SK-N-MC (cell line): ENCODE data around the gene SST.

Experiments used
- DNase-seq: peaks from one replicate; pipeline ENCODE4 v3.0.0-alpha.2; 2011; ENCODE audit warnings: low read depth, low spot score
- H3K27ac ChIP-seq: fragments of 200-600 bp; sonication (generic); 2 replicates; pipeline ENCODE4 v1.5.1; 2016; ENCODE audit warnings: mixed run types
- H3K36me3 ChIP-seq: fragments of 200-600 bp; sonication (generic); 2 replicates; pipeline ENCODE4 v1.6.1; 2017; ENCODE audit warnings: antibody characterized with exemption, low read length, mixed read lengths; ENCODE audit not compliant: insufficient read depth
- H3K4me3 ChIP-seq: fragments of 200-600 bp; sonication (generic); 2 replicates; pipeline ENCODE4 v1.5.1; 2016
- H3K9ac ChIP-seq: fragments of 200-600 bp; sonication (generic); 2 replicates; pipeline ENCODE4 v1.8.0; 2017; ENCODE audit warnings: mixed run types, mixed read lengths; ENCODE audit not compliant: insufficient read length
- H3K9me3 ChIP-seq: fragments of 200-600 bp; sonication (generic); 2 replicates; pipeline ENCODE4 v1.6.1; 2017; ENCODE audit warnings: low read depth, mild to moderate bottlenecking, antibody characterized with exemption, low read length, moderate library complexity, mixed read lengths
- EZH2 ChIP-seq: fragments of 200-600 bp; sonication (generic); IDR thresholded peaks from one replicate; pipeline ENCODE4 v1.6.1; 2017; ENCODE audit warnings: antibody characterized with exemption
- FOXP2 ChIP-seq: optimal IDR thresholded peaks from 2 replicates; pipeline ENCODE3; 2011; ENCODE audit warnings: mild to moderate bottlenecking, moderate library complexity; ENCODE audit not compliant: insufficient read depth; ENCODE audit errors: extremely low read length, control extremely low read depth
- POLR2AphosphoS5 ChIP-seq: IDR thresholded peaks from 2 replicates; pipeline ENCODE4 v1.6.1; 2012; ENCODE audit warnings: mild to moderate bottlenecking, low read depth, low read length, borderline replicate concordance

SST gene

GRCh38 chr3:187678726-187679268, 8.6 kb upstream of the SST start:
- H3K4me3 ChIP-seq: no peak overlapping the region
- H3K9me3 ChIP-seq: no peaks in the 10 kb centered on the region
- no peak for TF ChIP-seq EZH2
- no peak for TF ChIP-seq FOXP2
- TF ChIP-seq POLR2AphosphoS5: no peak
- no peaks in the 10 kb centered on the region for H3K36me3 ChIP-seq
- no peak overlapping the region for H3K9ac ChIP-seq
- peak; percentile 60 for DNase-seq
- no peak overlapping the region for H3K27ac ChIP-seq

GRCh38 chr3:187677604-187678003, 7.4 kb upstream of the SST start:
- Histone ChIP-seq H3K9ac (no peak overlapping the region), H3K27ac (no peak overlapping the region), H3K4me3 (no peak overlapping the region), H3K36me3 (no peaks in the 10 kb centered on the region), H3K9me3 (no peaks in the 10 kb centered on the region)
- no peak for DNase-seq
- TF ChIP-seq EZH2: no peak
- no peak for TF ChIP-seq POLR2AphosphoS5
- no peak for TF ChIP-seq FOXP2

DNA sequence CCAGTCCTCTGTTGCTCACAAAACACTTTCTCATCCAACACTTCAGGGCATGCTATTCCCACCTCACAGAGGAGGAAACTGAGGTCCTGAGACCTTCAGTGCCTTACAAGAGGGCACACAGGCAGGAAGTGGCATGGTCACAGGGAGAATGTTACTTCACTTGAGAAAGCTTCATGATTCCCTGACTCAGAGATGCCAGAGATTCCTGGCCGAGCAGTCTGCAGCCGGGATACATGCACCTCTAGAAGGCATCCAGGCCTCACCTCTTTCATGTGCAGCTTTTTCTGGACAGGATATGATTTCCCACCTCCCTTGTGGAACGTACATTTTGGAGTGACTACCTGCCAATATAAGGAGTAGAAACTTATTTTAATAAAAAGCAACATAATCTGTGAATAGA, 2.8 kb upstream of the SST start:
- no peak overlapping the region for H3K4me3 ChIP-seq
- H3K36me3 ChIP-seq: no peaks in the 10 kb centered on the region
- DNase-seq: no peak
- TF ChIP-seq POLR2AphosphoS5: no peak
- TF ChIP-seq EZH2: no peak
- no peak for TF ChIP-seq FOXP2
- no peak overlapping the region for H3K27ac ChIP-seq
- no peak overlapping the region for H3K9ac ChIP-seq
- H3K9me3 ChIP-seq: no peaks in the 10 kb centered on the region

GRCh38 chr3:187667526-187667925, 2.7 kb downstream of the SST start:
- no peak for DNase-seq
- Histone ChIP-seq H3K27ac (no peak overlapping the region), H3K9ac (no peak overlapping the region), H3K9me3 (no peaks in the 10 kb centered on the region), H3K4me3 (no peak overlapping the region), H3K36me3 (no peaks in the 10 kb centered on the region)
- TF ChIP-seq POLR2AphosphoS5: no peak
- TF ChIP-seq EZH2: no peak

DNA sequence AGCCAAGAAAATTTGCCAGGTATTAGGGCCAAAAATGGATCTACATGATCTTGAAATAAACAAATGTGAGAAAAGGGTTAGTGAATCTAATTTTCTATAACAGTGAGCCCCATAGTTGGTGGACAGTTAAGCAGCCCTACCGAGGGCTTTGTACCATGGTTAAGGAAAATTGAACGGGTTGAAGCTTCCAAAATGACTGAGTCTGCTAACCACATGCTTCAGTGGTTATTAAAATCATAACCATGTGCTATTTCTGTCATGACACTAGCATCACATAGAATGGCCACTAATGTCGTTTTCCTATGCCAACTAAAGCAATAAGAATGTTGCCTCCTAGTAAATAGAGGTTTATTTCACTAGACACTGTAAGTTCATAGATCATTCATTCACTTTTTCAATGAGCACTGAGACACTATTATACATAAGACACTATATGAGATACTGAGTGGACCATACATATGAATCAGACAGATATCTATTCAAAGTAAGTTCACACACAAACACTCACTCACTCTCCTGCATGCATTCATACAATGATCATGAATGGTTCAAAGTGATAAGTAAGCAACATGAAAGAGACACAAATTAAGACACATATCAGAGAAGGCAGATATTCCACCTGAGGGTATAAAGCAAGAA, 4.3 kb downstream of the SST start:
- Histone ChIP-seq H3K27ac (no peak overlapping the region), H3K36me3 (no peaks in the 10 kb centered on the region), H3K4me3 (no peak overlapping the region), H3K9ac (no peak overlapping the region), H3K9me3 (no peaks in the 10 kb centered on the region)
- TF ChIP-seq EZH2 (peak; percentile 19), FOXP2 (no peak)
- no peak for DNase-seq

- no peak for TF ChIP-seq FOXP2
- TF ChIP-seq POLR2AphosphoS5: no peak
- no peak for TF ChIP-seq EZH2
- H3K9ac ChIP-seq: no peak overlapping the region
- no peak for DNase-seq
- H3K9me3 ChIP-seq: no peaks in the 10 kb centered on the region
- H3K36me3 ChIP-seq: no peaks in the 10 kb centered on the region
- H3K4me3 ChIP-seq: no peak overlapping the region
- H3K27ac ChIP-seq: no peak overlapping the region
Observed at GRCh38 chr3:187665010-187665409, 5.2 kb downstream of the SST start.

DNA sequence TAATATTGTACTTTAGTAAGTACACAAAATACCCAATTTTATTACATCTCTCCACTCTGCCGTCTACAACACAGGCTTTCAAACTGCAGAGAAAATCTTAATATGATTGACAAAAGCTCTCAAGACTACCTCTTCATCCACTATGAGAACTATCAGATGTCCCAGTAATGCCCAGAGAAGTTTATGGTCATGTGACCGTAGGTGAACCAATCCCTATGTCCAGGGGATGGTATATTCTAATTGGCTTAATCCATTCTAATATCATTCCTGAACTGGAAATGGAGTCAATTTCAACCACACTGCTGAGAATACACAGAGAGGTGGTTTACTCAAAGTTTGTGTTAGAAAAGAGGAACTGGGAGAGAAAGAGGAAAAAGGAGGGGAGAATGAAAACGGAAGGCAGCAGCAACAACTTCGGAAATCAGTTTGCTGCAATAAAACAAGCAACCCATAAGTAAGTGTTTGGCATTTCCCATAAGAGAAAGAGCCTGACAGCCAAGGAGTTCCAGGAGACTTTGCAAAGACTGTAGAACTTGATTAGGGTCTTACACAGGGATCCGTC, 7.3 kb downstream of the SST start:
- H3K36me3 ChIP-seq: no peaks in the 10 kb centered on the region
- H3K4me3 ChIP-seq: no peak overlapping the region
- H3K9me3 ChIP-seq: no peaks in the 10 kb centered on the region
- H3K27ac ChIP-seq: no peak overlapping the region
- no peak for DNase-seq
- TF ChIP-seq FOXP2 (no peak), POLR2AphosphoS5 (no peak), EZH2 (no peak)
- H3K9ac ChIP-seq: no peak overlapping the region

DNA sequence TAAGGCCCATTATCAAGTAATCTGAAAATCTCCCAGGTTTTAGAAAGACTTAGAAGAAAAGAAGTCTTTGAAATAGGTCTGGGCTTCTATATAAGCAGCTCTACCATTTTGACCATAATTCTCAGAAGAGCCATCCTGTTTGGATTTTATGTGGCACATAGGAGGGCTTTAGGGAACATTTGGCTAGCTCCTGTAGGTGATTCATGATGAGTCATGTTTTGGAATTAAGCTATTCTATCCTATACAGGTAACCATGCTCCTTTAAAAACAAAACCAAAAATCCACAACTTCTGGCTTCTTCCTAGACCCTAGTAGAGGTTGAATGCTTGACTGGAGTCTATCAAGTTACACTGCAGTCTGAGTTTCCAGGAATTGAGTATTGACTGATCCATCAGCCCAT, 8.9 kb downstream of the SST start:
- Histone ChIP-seq H3K36me3 (no peaks in the 10 kb centered on the region), H3K9me3 (no peaks in the 10 kb centered on the region), H3K27ac (no peak overlapping the region), H3K4me3 (no peak overlapping the region), H3K9ac (no peak overlapping the region)
- TF ChIP-seq FOXP2 (no peak), EZH2 (no peak), POLR2AphosphoS5 (no peak)
- no peak for DNase-seq

- DNase-seq: no peak
- Histone ChIP-seq H3K4me3 (no peak overlapping the region), H3K9me3 (no peaks in the 10 kb centered on the region), H3K9ac (no peak overlapping the region), H3K36me3 (no peaks in the 10 kb centered on the region), H3K27ac (no peak overlapping the region)
- TF ChIP-seq POLR2AphosphoS5: no peak
- no peak for TF ChIP-seq EZH2
- TF ChIP-seq FOXP2: no peak
Observed at GRCh38 chr3:187651282-187651681, 18.9 kb downstream of the SST start.
